ENCODE measurements around the gene XPNPEP2.

DNA sequence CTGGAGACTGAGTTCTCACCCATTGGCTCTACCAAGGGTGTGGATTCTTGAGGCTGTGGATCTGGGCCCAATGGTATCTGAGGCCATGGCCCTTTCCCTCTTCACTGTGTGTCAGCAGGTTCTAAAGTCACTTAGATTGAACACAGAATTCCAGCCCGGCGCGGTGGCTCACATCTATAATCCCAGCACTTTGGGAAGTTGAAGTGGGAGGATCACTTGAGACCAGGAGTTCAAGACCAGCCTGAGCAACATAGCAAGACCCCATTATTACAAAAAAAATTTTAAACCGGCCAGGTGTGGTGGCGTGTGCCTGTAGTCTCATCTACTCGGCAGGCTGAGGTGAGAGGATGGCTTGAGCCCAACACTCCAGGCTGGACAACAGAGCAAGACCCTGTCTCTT lies 18.0 kb upstream of the XPNPEP2 start:
- TF ChIP-seq, protein P1, sequence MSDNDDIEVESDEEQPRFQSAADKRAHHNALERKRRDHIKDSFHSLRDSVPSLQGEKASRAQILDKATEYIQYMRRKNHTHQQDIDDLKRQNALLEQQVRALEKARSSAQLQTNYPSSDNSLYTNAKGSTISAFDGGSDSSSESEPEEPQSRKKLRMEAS (IDR thresholded peaks at IDR 0.05; ENCODE audit: low read depth): no peak
- no peak for TF ChIP-seq SIN3A (IDR thresholded peaks at IDR 0.05; ENCODE audit: borderline replicate concordance, low read depth, low read length)

Data from SK-N-SH (cell line).